ES-I3 (cell line): ENCODE measurements around the gene PDZK1.
"Not testable (repeated sequence)": the region's sequence is repeated elsewhere in the genome, so short reads cannot be mapped to it uniquely, and the experiment has no call there.

ENCODE experiments used
- H3K36me3 ChIP-seq: 2 replicates; pipeline ENCODE4 v1.6.1; 2013; ENCODE audit warnings: mild to moderate bottlenecking, low read length, control low read depth, moderate library complexity; ENCODE audit not compliant: insufficient read depth
- H3K4me1 ChIP-seq: 2 replicates; pipeline ENCODE4 v1.6.1; 2013; ENCODE audit warnings: mild to moderate bottlenecking, control low read depth, low read length; ENCODE audit not compliant: insufficient read depth
- H3K9ac ChIP-seq: 2 replicates; pipeline ENCODE4 v1.6.1; 2013; ENCODE audit warnings: low read depth, mild to moderate bottlenecking, low read length, moderate library complexity
- H3K9me3 ChIP-seq: 2 replicates; pipeline ENCODE4 v1.6.1; 2013; ENCODE audit warnings: mild to moderate bottlenecking, low read length, moderate library complexity; ENCODE audit not compliant: control insufficient read depth, insufficient read depth

PDZK1 gene

GRCh38 chr1:145643990-145644389, 63.2 kb downstream of the PDZK1 start:
- not testable (repeated sequence) for H3K9ac ChIP-seq, H3K4me1 ChIP-seq, H3K9me3 ChIP-seq, H3K36me3 ChIP-seq

- H3K36me3 ChIP-seq, H3K4me1 ChIP-seq: not testable (repeated sequence)
These were observed 65.3 kb downstream of the PDZK1 start for GRCh38 chr1:145641886-145642285.

GRCh38 chr1:145636237-145636636, 70.9 kb downstream of the PDZK1 start:
- not testable (repeated sequence) for H3K9me3 ChIP-seq, H3K4me1 ChIP-seq

More at GRCh38 chr1:145641886-145642285, 65.3 kb downstream of the PDZK1 start:
- not testable (repeated sequence) for H3K9ac ChIP-seq, H3K9me3 ChIP-seq

DNA sequence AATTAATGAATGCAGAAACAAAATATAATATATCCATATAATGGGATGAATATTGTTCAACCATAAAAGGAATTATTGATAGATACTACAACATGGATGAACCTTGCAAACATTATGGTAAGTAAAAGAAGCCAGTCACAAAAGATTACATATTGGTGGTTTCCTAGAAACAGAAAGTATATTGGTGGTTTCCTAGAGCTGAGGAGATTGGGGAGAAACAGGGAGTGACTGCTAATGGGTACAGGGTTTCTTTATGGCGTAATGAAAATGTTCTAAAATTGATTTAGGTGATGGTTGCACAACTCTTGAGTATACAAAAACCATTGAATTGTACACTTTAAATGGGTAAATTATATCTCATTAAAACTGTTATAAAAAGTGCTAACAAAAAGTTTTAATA, 85.0 kb downstream of the PDZK1 start:
- not testable (repeated sequence) for H3K9ac ChIP-seq, H3K9me3 ChIP-seq, H3K36me3 ChIP-seq, H3K4me1 ChIP-seq

More at GRCh38 chr1:145636237-145636636, 70.9 kb downstream of the PDZK1 start:
- H3K36me3 ChIP-seq, H3K9ac ChIP-seq: not testable (repeated sequence)
